Skeletal muscle cell (primary cell): ENCODE data around the gene ARID5B.
A peak's percentile ranks its signal among the peaks of the same experiment; 100 is the strongest.

Experiments
- DNase-seq: peaks from one replicate; pipeline ENCODE4 v3.0.0-alpha.2; 2010; ENCODE audit warnings: low read depth
- H3K4me3 ChIP-seq: 2 replicates; pipeline ENCODE4 v1.5.1; 2011; ENCODE audit warnings: low read depth, mild to moderate bottlenecking, control low read depth, low read length, moderate library complexity

Gene ARID5B

GRCh38 chr10:61958311-61958710 lies 56.8 kb downstream of the ARID5B start:
- no peak overlapping the region for H3K4me3 ChIP-seq
- no peak for DNase-seq

- H3K4me3 ChIP-seq = no peak overlapping the region
- DNase-seq = no peak
These were observed 57.3 kb downstream of the ARID5B start for GRCh38 chr10:61958805-61959204.

- H3K4me3 ChIP-seq = no peak overlapping the region
- no peak for DNase-seq
These were observed 58.3 kb downstream of the ARID5B start for GRCh38 chr10:61959814-61960213.

GRCh38 chr10:61960396-61961120 lies 59.1 kb downstream of the ARID5B start:
- no peak for DNase-seq
- H3K4me3 ChIP-seq = no peak overlapping the region

GRCh38 chr10:61961278-61961677 lies 59.8 kb downstream of the ARID5B start:
- DNase-seq = no peak
- H3K4me3 ChIP-seq = no peak overlapping the region

GRCh38 chr10:61962971-61963370 lies 61.5 kb downstream of the ARID5B start:
- DNase-seq = no peak
- no peak overlapping the region for H3K4me3 ChIP-seq

GRCh38 chr10:61963669-61964058 lies 62.2 kb downstream of the ARID5B start:
- no peak for DNase-seq
- H3K4me3 ChIP-seq = no peak overlapping the region

GRCh38 chr10:61964059-61964709 lies 62.7 kb downstream of the ARID5B start:
- no peak overlapping the region for H3K4me3 ChIP-seq
- no peak for DNase-seq

GRCh38 chr10:61964949-61965702 lies 63.6 kb downstream of the ARID5B start:
- no peak for DNase-seq
- no peak overlapping the region for H3K4me3 ChIP-seq

GRCh38 chr10:61965703-61966395 lies 64.3 kb downstream of the ARID5B start:
- H3K4me3 ChIP-seq = no peak overlapping the region
- DNase-seq = no peak

- DNase-seq = no peak
- H3K4me3 ChIP-seq = no peak overlapping the region
These were observed 65.8 kb downstream of the ARID5B start for GRCh38 chr10:61967298-61967697.

- no peak overlapping the region for H3K4me3 ChIP-seq
- DNase-seq = no peak
These were observed 68.9 kb downstream of the ARID5B start for GRCh38 chr10:61970182-61971002.

GRCh38 chr10:61971003-61971325 lies 69.5 kb downstream of the ARID5B start:
- no peak for DNase-seq
- H3K4me3 ChIP-seq = no peak overlapping the region

GRCh38 chr10:61973169-61973568 lies 71.7 kb downstream of the ARID5B start:
- no peak for DNase-seq

GRCh38 chr10:61973906-61974305 lies 72.4 kb downstream of the ARID5B start:
- no peak overlapping the region for H3K4me3 ChIP-seq
- no peak for DNase-seq

More at GRCh38 chr10:61973169-61973568, 71.7 kb downstream of the ARID5B start:
- H3K4me3 ChIP-seq = no peak overlapping the region

GRCh38 chr10:61974601-61975390 lies 73.3 kb downstream of the ARID5B start:
- no peak overlapping the region for H3K4me3 ChIP-seq
- peak; percentile 36 for DNase-seq

GRCh38 chr10:61975391-61975932 lies 74.0 kb downstream of the ARID5B start:
- DNase-seq = peak; percentile 55
- H3K4me3 ChIP-seq = no peak overlapping the region
